GM23338 (cell line): ENCODE results near the gene SGMS2. TPM values are rescaled to one million over a fixed set of nuclear protein-coding genes. Genes with fewer than 3 reads are reported as not detected.

Source experiments
- ATAC-seq: fragments of 200-7000 bp; cut with Tn5 transposase; 3 replicates; pipeline ENCODE4 v1.9.1; 2020
- DNase-seq: peaks from one replicate; pipeline ENCODE4 v3.0.0-alpha.2; 2015; ENCODE audit warnings: low spot score
- H2AFZ ChIP-seq: fragments of 200-600 bp; sonication (generic); 2 replicates; pipeline ENCODE4 v1.8.0; 2016; ENCODE audit warnings: antibody characterized with exemption, mild to moderate bottlenecking, moderate library complexity
- H3F3A ChIP-seq: fragments of 200-600 bp; sonication (generic); replicated peaks from 2 replicates; pipeline ENCODE4 v1.8.0; 2017; ENCODE audit warnings: antibody characterized with exemption, mixed run types, low read depth
- H3K27ac ChIP-seq: fragments of 200-600 bp; sonication (generic); 2 replicates; pipeline ENCODE4 v1.6.1; 2016; ENCODE audit warnings: low read depth
- H3K27me3 ChIP-seq: fragments of 200-600 bp; sonication (generic); 2 replicates; pipeline ENCODE4 v1.8.0; 2016; ENCODE audit warnings: mild to moderate bottlenecking, mixed run types, moderate library complexity; ENCODE audit not compliant: insufficient read depth
- H3K36me3 ChIP-seq: fragments of 200-600 bp; sonication (generic); 2 replicates; pipeline ENCODE4 v1.8.0; 2016; ENCODE audit warnings: mild to moderate bottlenecking; ENCODE audit not compliant: insufficient read depth
- H3K4me1 ChIP-seq: fragments of 200-600 bp; sonication (generic); 2 replicates; pipeline ENCODE4 v1.8.0; 2016; ENCODE audit warnings: mild to moderate bottlenecking, moderate library complexity; ENCODE audit not compliant: insufficient read depth
- H3K4me2 ChIP-seq: fragments of 200-600 bp; sonication (generic); 2 replicates; pipeline ENCODE4 v1.7.1; 2017; ENCODE audit warnings: mixed run types
- H3K4me3 ChIP-seq: fragments of 200-600 bp; sonication (generic); 2 replicates; pipeline ENCODE4 v1.6.1; 2016; ENCODE audit warnings: mixed run types
- H3K79me2 ChIP-seq: fragments of 200-600 bp; sonication (generic); replicated peaks from 2 replicates; pipeline ENCODE4 v1.8.0; 2017; ENCODE audit warnings: mild to moderate bottlenecking; ENCODE audit not compliant: insufficient read depth
- H3K9me2 ChIP-seq: fragments of 200-600 bp; sonication (generic); 2 replicates; pipeline ENCODE4 v1.8.0; 2017; ENCODE audit not compliant: insufficient read depth
- H4K20me1 ChIP-seq: fragments of 200-600 bp; sonication (generic); replicated peaks from 2 replicates; pipeline ENCODE4 v1.8.0; 2017; ENCODE audit warnings: mild to moderate bottlenecking; ENCODE audit not compliant: insufficient read depth
- H3K27ac Mint-ChIP-seq: 2 replicates; pipeline ENCODE4 v1.8.0; 2020; ENCODE audit warnings: inconsistent platforms, mild to moderate bottlenecking, moderate library complexity, mixed read lengths
- H3K27me3 Mint-ChIP-seq: 3 replicates; pipeline ENCODE4 v1.8.0; 2022; ENCODE audit warnings: low read depth, mild to moderate bottlenecking, moderate library complexity, mixed read lengths, inconsistent platforms; ENCODE audit not compliant: insufficient read depth, poor library complexity
- H3K36me3 Mint-ChIP-seq: 3 replicates; pipeline ENCODE4 v1.8.0; 2021; ENCODE audit warnings: low read depth, mild to moderate bottlenecking, inconsistent platforms, moderate library complexity, mixed read lengths
- H3K4me1 Mint-ChIP-seq: 3 replicates; pipeline ENCODE4 v1.8.0; 2020; ENCODE audit warnings: mild to moderate bottlenecking, inconsistent platforms, mixed read lengths
- H3K4me3 Mint-ChIP-seq: 3 replicates; pipeline ENCODE4 v1.8.0; 2021; ENCODE audit warnings: moderate library complexity, mild to moderate bottlenecking, inconsistent platforms, mixed read lengths
- H3K9me3 Mint-ChIP-seq: 3 replicates; pipeline ENCODE4 v1.8.0; 2020; ENCODE audit warnings: moderate library complexity, mild to moderate bottlenecking, inconsistent platforms, mixed read lengths
- CREB1 ChIP-seq: fragments of 250-450 bp; sonication (Bioruptor Pico); IDR thresholded peaks from 2 replicates; pipeline ENCODE4 v1.5.0; 2020; ENCODE audit warnings: low read depth, mild to moderate bottlenecking, moderate library complexity
- ETS1 ChIP-seq: IDR thresholded peaks from 2 replicates; pipeline ENCODE4 v1.6.1; 2016; ENCODE audit warnings: antibody characterized with exemption
- EZH2 ChIP-seq: fragments of 200-600 bp; sonication (generic); IDR thresholded peaks from one replicate; pipeline ENCODE4 v1.8.0; 2017; ENCODE audit warnings: antibody characterized with exemption, mild to moderate bottlenecking, low read depth; ENCODE audit not compliant: unreplicated experiment
- JUNB ChIP-seq: IDR thresholded peaks from one replicate; pipeline ENCODE4 v1.6.1; 2016; ENCODE audit warnings: antibody characterized with exemption; ENCODE audit not compliant: unreplicated experiment
- NANOG ChIP-seq: IDR thresholded peaks from 2 replicates; pipeline ENCODE4 v1.6.1; 2016; ENCODE audit warnings: antibody characterized with exemption, borderline replicate concordance
- POLR2AphosphoS5 ChIP-seq: IDR thresholded peaks from 2 replicates; pipeline ENCODE4 v1.6.1; 2016; ENCODE audit warnings: antibody characterized with exemption, low read depth
- STAT1 ChIP-seq: IDR thresholded peaks from one replicate; pipeline ENCODE4 v1.6.1; 2016; ENCODE audit warnings: antibody characterized with exemption; ENCODE audit not compliant: unreplicated experiment
- ZNF114 ChIP-seq: fragments of 250-450 bp; sonication (Bioruptor Pico); IDR thresholded peaks from 2 replicates; pipeline ENCODE4 v1.5.0; 2020; ENCODE audit warnings: mild to moderate bottlenecking, moderate library complexity
- ZNF462 ChIP-seq: fragments of 250-450 bp; sonication (Bioruptor Pico); IDR thresholded peaks from 2 replicates; pipeline ENCODE4 v1.5.0; 2020; ENCODE audit warnings: mild to moderate bottlenecking, moderate library complexity
- polyA plus RNA-seq: library from polyadenylated mRNA; unstranded; fragments of >200 nt; fragmentation: Nextera tagmentation; extraction: Ambion mirVana; gene quantifications from 2 replicates; pipeline ENCODE4 v1.2.1, GENCODE V29; 2016
- total RNA-seq: library from RNA; depleted of rRNA; stranded (reverse); fragments of >200 nt; shearing (Covaris generic); gene quantifications from 2 replicates; pipeline ENCODE4 v1.2.3, GENCODE V29; 2014
- TF ChIP-seq, protein P1 (sequence below), 2 experiments: fragments of 200-600 bp in 1 of 2; sonication (generic) in 1 of 2; conservative IDR thresholded peaks; 2 replicates each; pipeline versions ENCODE4 v1.5.1 to v1.6.1; 2016 to 2017; ENCODE audit warnings: antibody characterized with exemption in 2 of 2, low read depth in 2 of 2, mild to moderate bottlenecking in 2 of 2, moderate library complexity in 1 of 2

SGMS2 gene
- total and polyA plus RNA-seq, 2 experiments from 2014 or later, result 0.35 to 1.1 TPM

GRCh38 chr4:107896646-107897045 is 71.9 kb downstream of the SGMS2 start (continued):
- TF ChIP-seq ZNF462 (no peak), EZH2 (no peak), CREB1 (CRISPR knock-in tag) (no peak), STAT1 (no peak), ZNF114 (CRISPR knock-in tag) (no peak)
- TF ChIP-seq, protein P1, sequence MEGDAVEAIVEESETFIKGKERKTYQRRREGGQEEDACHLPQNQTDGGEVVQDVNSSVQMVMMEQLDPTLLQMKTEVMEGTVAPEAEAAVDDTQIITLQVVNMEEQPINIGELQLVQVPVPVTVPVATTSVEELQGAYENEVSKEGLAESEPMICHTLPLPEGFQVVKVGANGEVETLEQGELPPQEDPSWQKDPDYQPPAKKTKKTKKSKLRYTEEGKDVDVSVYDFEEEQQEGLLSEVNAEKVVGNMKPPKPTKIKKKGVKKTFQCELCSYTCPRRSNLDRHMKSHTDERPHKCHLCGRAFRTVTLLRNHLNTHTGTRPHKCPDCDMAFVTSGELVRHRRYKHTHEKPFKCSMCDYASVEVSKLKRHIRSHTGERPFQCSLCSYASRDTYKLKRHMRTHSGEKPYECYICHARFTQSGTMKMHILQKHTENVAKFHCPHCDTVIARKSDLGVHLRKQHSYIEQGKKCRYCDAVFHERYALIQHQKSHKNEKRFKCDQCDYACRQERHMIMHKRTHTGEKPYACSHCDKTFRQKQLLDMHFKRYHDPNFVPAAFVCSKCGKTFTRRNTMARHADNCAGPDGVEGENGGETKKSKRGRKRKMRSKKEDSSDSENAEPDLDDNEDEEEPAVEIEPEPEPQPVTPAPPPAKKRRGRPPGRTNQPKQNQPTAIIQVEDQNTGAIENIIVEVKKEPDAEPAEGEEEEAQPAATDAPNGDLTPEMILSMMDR (conservative IDR thresholded peaks at IDR 0.05; ENCODE audit: low read depth in 2 of 2), result no peak

DNA sequence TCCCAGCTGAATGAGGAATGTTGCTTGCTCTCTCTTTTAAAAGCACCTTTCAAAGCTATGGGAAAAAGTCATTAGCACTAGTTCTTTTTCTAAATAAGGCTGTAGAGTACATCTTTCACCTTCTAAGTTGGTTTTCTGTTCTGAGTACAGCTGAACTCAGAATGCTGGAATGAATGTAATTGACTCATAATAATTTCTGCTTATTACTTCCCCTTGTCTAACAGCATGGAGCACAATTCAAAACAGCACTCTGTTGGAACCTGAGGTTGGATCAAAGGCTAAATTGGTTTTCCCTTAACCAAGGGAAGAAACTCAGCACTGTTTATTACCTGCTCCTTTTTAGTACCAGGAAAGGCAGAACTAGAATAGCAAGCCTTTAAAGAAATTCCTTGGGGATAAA is 73.1 kb downstream of the SGMS2 start:
- peaks cover 22% of the 10 kb centered on the region for H3K9me2 ChIP-seq
- no peaks in the 10 kb centered on the region for H3K36me3 ChIP-seq
- Mint-ChIP-seq H3K27ac (no peak overlapping the region), H3K36me3 (peaks cover 4% of the 10 kb centered on the region; the same call in 1 of the 3 replicates), H3K27me3 (no peaks in the 10 kb centered on the region), H3K4me1 (no peaks in the 10 kb centered on the region), H3K4me3 (no peak overlapping the region), H3K9me3 (peaks cover 4% of the 10 kb centered on the region; the same call in 2 of the 3 replicates)
- H3K4me2 ChIP-seq, result no peak overlapping the region
- H3K79me2 ChIP-seq, result no peaks in the 10 kb centered on the region
- no peaks in the 10 kb centered on the region for H4K20me1 ChIP-seq
- no peak overlapping the region for H3K4me3 ChIP-seq
- no peak overlapping the region for H2AFZ ChIP-seq
- ATAC-seq, result no peak
- no peak overlapping the region for H3K27ac ChIP-seq
- peaks cover 5% of the 10 kb centered on the region; the same call in 1 of the 2 replicates for H3K4me1 ChIP-seq
- no peak for DNase-seq
- no peaks in the 10 kb centered on the region for H3K27me3 ChIP-seq
- H3F3A ChIP-seq, result no peaks in the 10 kb centered on the region
- TF ChIP-seq ETS1 (no peak), ZNF114 (CRISPR knock-in tag) (no peak), POLR2AphosphoS5 (no peak), JUNB (no peak), NANOG (no peak), STAT1 (no peak)
